Measurements from ENCODE around the gene DYNLT1.
"Not testable (repeated sequence)": the region's sequence is repeated elsewhere in the genome, so short reads cannot be mapped to it uniquely, and the experiment has no call there.

The DYNLT1 gene

DNA sequence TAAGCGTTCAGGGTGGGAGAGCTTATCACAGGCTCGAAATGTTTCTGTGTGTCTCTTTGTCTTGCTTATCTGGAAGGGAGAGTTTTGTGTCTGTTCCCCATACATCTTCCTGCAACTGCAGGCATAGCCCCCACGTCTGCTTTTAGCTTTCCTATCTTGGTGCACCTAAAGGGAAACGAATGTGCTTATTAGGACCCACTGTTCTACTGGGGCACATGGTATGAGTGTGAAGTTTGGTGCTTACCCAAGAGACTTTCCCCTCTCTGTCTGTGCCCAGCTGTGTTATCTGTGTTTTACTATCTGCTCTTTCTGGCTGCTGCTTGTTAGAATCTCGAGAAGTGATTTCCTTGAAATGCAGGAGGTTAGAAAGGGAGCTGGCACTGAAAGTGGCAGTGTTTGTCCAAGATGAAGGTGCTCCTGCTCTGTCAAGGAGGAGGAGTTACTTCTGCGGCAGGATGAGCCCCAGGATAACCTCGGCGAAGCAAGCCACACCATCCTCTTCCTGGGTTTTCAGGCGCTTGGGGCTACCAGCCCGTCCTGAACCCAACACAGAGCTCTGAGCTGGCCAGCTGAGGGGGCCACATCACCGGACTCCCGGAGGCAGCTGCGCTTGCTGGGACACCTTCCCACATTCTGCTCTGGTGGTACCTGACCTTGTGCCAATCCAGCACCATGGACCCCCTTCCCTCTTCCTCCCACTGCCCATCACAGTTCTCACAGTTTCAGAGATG lies 23.4 kb downstream of the DYNLT1 start:
- no peak for DNase-seq (ENCODE audit: low read depth)
- TF ChIP-seq, protein P1, sequence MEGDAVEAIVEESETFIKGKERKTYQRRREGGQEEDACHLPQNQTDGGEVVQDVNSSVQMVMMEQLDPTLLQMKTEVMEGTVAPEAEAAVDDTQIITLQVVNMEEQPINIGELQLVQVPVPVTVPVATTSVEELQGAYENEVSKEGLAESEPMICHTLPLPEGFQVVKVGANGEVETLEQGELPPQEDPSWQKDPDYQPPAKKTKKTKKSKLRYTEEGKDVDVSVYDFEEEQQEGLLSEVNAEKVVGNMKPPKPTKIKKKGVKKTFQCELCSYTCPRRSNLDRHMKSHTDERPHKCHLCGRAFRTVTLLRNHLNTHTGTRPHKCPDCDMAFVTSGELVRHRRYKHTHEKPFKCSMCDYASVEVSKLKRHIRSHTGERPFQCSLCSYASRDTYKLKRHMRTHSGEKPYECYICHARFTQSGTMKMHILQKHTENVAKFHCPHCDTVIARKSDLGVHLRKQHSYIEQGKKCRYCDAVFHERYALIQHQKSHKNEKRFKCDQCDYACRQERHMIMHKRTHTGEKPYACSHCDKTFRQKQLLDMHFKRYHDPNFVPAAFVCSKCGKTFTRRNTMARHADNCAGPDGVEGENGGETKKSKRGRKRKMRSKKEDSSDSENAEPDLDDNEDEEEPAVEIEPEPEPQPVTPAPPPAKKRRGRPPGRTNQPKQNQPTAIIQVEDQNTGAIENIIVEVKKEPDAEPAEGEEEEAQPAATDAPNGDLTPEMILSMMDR (IDR thresholded peaks at IDR 0.05; ENCODE audit: low read length, missing control alignments) = no peak

DNA sequence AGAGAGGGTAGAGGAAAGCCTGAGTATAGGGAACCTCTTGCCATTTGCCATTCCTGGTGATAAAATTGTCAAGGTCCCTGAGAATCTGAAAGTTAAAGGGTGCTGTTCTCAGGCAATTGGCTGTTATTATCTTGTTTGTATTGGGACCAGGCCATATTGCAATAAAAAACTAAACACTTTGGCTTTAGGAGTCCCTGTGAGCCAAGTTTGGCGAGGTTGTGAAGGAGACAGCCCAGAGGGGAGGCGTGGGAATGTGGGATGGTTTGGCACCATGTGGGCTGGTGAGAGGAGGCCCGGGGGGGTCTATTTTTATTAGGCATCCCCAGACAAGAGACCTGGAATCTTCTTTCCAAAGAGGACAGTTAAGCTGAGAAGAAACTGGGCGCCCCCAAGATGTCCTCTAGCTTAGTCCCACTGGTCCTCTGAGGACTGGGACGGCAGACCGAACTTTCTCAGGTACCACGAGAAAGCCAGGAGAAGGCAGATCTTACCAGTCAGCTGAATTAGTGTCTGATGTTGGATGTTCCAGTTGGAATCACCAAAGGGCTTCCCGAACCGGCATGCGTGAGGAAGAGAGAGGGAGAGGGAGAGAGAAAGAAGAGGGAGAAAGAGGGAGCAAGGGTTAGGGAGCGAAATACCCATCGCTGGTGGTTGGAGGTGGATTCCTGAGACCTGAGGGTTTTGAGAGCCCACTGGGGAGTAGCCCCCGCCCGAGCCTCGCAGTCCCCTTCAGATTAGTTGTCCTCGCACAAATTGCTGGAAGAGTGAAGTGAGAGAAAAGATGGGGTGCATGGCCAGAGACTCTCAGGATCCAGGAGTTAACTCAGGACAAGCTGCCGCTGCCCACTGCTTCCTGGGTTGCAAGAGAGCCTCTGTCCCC lies 24.4 kb downstream of the DYNLT1 start:
- TF ChIP-seq, protein P1 (IDR thresholded peaks at IDR 0.05; ENCODE audit: low read length, missing control alignments) = no peak
- no peak for DNase-seq (ENCODE audit: low read depth)

More for the DNA sequence above, 23.4 kb downstream of the DYNLT1 start:
- H3K4me3 ChIP-seq (replicated peaks; ENCODE audit: low read depth, low read length) = no peak overlapping the region

DNA sequence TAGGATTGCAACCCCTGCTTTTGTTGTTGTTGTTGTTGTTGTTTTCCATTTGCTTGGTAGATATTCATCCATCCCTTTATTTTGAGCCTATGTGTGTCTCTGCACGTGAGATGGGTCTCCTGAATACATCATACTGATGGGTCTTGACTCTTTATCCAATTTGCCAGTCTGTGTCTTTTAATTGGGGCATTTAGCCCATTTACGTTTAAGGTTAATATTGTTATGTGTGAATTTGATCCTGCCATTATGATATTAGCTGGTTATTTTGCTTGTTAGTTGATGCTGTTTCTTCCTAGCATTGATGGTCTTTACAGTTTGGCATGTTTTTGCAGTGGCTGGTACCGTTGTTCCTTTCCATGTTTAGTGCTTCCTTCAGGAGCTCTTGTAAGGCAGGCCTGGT lies 26.3 kb downstream of the DYNLT1 start:
- DNase-seq (ENCODE audit: low read depth); H3K4me3 ChIP-seq (replicated peaks; ENCODE audit: low read depth, low read length): not testable (repeated sequence)

More for the DNA sequence above, 24.4 kb downstream of the DYNLT1 start:
- H3K4me3 ChIP-seq (replicated peaks; ENCODE audit: low read depth, low read length) = no peak overlapping the region

DNA sequence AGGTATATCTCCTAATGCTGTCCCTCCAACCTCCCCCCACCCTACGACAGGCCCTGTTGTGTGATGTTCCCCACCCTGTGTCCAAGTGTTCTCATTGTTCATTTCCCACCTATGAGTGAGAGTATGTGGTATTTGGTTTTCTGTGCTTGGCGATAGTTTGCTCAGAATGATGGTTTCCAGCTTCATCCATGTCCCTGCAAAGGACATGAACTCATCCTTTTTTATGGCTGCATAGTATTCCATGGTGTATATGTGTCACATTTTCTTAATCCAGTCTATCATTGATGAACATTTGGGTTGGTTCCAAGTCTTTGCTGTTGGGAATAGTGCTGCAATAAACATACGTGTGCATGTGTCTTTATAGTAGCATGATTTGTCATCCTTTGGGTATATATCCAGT lies 29.9 kb downstream of the DYNLT1 start:
- not testable (repeated sequence) for H3K4me3 ChIP-seq (replicated peaks; ENCODE audit: low read depth, low read length); DNase-seq (ENCODE audit: low read depth)

DNA sequence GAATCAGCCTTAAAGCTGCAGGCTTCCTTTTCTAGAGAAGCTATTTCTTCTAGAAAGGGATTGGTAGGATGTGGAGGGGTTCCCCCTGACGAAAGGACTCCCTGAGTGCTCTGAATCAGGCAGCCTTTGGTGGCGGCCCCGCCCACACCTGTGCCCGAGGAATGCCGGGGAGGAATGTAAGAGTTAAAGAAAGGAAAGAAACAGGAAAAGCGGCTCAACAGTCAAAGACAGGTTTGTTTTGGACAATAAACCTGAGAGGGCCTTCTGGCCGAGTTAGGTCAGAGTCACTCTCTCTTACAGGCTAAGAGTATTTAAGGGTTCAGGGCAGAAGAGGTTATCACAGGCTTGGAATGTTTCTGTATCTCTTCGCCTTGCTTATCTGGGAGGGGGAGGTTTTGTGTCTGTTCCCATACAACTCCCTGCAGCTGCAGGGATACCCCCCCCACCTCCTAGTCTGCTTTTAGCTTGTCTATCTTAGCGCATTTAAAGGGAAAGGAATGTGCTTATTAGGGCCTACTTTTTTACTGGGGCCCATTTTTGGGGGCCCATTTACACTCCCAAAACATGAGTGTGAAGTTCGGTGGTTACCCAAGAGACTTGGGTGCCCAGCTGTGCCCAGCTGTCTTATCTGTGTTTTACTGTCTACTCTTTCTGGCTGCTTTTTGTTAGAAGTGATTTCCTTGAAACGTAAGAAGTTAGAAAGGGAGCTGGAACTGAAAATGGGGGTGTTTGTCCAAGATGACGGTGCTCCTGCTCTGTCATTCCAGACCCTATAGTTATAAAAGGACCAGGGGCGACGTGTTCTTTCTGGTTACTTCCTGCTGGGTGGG lies 32.8 kb downstream of the DYNLT1 start:
- no peak overlapping the region for H3K4me3 ChIP-seq (replicated peaks; ENCODE audit: low read depth, low read length)
- no peak for DNase-seq (ENCODE audit: low read depth)
- TF ChIP-seq, protein P1 (IDR thresholded peaks at IDR 0.05; ENCODE audit: low read length, missing control alignments) = no peak

DNA sequence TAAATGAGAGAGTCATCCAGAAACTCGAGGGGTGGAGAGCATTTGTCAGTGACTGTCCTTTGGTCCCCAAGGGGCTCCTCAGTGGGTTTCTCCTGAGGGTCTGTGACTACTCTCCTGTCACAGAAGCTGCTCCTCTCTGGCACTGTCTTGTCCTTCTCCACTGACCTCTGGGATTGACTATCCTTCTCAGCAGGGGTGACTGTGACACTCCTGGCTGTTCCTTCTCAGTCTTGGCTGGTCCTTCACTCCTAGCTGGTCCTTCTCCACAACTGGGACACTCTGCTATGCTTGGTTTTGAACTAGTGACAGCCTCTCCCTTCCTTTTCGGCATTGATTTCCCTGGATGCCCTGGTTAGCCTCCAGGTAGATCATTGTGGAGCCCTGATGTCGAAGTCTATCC lies 33.5 kb downstream of the DYNLT1 start:
- TF ChIP-seq, protein P1 (IDR thresholded peaks at IDR 0.05; ENCODE audit: low read length, missing control alignments) = no peak
- DNase-seq (ENCODE audit: low read depth) = no peak

DNA sequence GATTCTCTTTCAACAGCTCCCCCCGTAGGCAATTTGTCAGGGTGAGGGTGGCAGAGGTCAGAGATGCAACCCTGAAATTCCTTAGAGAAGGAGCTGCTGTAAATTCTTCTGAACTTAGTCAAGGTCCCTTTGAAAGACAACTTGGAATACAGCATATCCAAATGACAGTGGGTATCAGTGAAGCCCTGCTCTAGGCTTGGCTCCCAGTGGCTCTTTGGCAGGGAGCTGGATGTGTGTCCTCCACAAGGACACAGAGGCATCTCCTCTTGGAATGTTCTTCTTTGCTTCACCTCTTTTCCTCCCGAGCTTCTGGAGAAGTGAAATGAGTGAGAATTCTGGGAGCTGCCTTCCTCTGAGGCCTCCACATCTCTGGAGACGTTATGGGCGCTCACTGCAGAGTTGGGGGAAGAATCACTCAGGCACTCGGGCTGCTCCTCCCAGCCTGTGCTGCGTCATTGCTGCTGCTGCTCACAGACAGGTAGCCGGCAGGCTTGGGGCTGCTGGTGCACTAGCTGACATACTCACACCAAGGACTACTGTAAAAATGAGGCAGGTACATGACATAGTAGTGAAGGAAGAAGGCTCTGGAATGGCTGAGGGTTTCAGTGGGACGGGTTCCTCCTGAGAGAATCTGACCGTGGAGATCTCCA lies 34.1 kb downstream of the DYNLT1 start:
- no peak for DNase-seq (ENCODE audit: low read depth)
- TF ChIP-seq, protein P1 (IDR thresholded peaks at IDR 0.05; ENCODE audit: low read length, missing control alignments) = no peak
- H3K4me3 ChIP-seq (replicated peaks; ENCODE audit: low read depth, low read length) = no peak overlapping the region

More for the DNA sequence above, 33.5 kb downstream of the DYNLT1 start:
- H3K4me3 ChIP-seq (replicated peaks; ENCODE audit: low read depth, low read length) = no peak overlapping the region

Measured in fibroblast of pulmonary artery (primary cell).